ENCODE results near the gene TNNC2.
"Not testable (repeated sequence)": the region's sequence is repeated elsewhere in the genome, so short reads cannot be mapped to it uniquely, and the experiment has no call there.

Gene TNNC2

DNA sequence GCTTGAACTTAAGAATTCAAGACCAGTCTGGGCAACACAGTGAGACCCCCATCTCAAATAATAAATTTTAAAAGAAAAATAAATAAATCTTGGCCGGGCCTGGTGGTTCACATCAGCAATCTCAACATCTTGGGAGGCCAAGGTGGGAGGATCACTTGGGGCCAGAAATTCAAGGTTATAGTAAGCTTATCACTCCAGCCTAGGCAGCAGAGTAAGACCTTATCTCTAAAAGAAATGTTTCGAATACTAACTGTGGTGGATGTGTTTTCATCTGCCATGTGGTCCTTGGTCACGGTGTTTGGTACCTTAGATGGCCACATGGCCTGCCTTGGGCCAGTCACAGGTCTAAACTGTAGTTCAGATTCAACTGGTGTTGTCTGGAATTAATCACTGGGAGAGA lies 8.9 kb downstream of the TNNC2 start:
- DNase-seq, result no peak

GRCh38 chr20:45817376-45818194 lies 9.5 kb downstream of the TNNC2 start:
- DNase-seq, result no peak

- DNase-seq, result no peak
Measured at GRCh38 chr20:45816951-45817350, 10.2 kb downstream of the TNNC2 start.

- no peak for DNase-seq
Measured at GRCh38 chr20:45814314-45814713, 12.8 kb downstream of the TNNC2 start.

DNA sequence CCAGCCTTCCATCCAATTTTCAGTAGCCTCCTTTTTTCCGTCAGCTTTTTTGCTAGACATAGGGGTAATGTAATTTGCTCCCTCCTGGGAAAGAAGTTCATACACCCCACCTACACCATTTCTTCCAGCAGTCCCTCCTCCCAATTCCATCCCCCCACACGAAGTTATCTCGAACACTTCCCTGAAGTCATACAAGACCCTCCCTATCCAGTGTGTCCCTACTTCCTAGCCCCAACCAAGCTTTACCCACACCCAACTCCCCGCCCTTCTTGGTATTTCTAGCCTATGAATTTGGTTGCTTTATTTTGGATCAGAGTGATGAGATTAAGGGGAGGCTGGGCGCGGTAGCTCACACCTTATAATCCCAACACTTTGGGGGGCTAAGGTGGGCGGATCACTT lies 13.6 kb downstream of the TNNC2 start:
- DNase-seq, result no peak

DNA sequence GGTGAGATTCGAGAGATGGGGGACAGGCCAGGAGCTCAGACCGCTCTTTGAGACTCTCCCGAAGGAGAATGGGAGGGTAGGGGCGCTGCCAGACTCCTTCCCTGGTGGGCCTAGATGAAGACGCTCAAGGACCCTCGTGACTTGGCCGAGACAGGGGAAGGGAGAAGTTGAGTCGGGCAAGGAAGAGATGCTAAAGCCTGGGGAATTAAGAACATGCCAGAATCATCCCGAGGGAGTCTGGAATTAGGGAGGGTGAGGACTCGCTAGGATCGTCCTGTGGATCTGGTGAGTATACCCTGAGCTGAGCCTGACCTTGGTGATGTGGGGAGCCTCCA lies 14.1 kb downstream of the TNNC2 start:
- no peak for DNase-seq

- peak; percentile 92 for DNase-seq
Measured at GRCh38 chr20:45812157-45813005, 14.7 kb downstream of the TNNC2 start, which contains the start of gene UBE2C. TSS of gene UBE2C (plus strand) at chr20:45812644. CDS start at chr20:45812696, 52 bp downstream.

- DNase-seq, result no peak
Measured at GRCh38 chr20:45810191-45810970, 16.7 kb downstream of the TNNC2 start.

DNA sequence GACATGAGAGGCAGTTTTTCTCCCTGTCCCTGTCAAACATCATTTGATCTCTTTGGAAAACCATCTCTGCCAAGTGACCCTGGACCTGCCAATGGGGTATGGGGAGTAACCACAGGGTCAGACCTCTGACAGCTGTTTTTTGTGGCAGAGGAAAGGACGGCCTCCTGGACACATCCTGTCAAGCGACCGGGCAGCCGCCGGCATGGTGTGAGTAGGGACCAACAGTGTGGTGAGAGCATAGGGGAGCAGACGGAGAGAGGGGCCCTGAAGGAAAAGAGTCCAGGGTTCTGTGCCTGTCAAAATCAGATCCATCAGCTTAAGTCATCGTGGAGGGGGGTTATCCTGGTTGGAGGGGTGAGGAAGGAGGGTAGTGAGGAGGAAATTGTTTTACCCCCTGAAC lies 25.3 kb downstream of the TNNC2 start:
- DNase-seq, result no peak

DNA sequence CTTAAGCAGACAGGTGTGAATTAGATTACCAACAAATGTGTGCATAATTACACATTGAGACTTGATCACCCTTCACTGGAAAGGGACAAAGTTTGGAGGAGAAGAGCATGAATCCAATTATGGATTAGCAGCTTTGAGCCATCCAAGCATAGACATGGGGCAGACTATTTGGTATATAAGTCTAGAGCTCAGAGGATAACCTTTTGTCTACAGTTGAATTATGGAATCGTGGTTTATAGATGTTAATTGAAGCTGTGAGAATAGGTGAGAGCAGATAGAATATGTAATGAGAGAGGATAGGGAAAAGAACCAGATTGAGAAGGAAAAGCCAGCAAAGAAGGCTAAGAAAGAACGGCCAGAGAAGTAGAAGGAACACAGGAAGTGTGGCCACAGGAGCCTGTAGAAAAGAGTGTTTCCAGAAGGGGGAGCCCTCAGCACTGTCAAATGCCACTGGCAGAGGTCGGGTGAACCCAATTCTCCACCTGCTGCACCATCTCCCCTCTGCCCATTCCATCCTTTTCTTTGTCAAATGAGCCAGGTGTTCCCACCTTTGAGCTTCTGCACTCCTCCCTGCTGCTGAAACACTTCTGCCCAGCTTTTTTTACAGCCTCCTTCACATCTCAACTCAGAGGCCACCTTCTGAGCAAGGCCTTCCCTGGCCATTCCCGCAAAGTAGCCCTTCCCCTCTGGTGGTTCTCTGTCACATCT lies 28.0 kb downstream of the TNNC2 start:
- DNase-seq, result peak; percentile 64

- DNase-seq, result not testable (repeated sequence)
Measured at GRCh38 chr20:45797955-45798354, 29.2 kb downstream of the TNNC2 start.

GRCh38 chr20:45797510-45797909 lies 29.6 kb downstream of the TNNC2 start:
- not testable (repeated sequence) for DNase-seq

DNA sequence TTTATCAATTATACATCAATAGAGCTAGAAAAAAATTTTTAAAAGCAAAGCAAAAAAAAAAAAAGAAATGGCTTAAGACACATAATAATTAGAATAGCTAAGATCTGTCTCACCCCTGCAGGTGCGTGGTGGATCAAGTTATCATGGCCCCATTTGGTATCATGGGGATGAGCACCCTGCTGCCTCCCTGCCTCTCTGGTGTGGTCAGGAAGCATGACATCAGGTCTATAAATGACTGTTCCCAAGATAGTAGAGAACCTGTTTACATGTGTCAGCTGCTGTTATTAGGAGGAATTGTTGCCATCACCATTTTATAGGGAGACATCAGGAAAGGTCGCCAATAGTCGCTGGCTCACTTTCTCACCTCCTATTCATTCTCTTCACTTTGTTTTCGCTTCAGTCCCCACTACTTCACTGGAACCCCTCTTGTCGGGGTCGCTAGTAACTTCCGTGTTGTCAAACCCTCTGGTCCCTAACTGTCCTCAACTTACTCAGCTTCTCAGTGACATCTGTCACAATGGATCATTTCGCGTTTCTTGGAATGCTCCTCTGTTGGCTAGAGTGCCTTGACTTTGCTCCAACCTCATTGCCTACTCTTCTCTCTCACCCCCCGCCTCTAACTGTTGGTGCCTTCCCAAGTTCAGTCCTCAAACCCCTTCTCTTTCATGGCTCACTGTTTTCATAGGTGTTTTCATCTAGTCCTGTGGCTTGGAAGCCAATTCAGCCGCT lies 30.6 kb downstream of the TNNC2 start:
- no peak for DNase-seq

DNA sequence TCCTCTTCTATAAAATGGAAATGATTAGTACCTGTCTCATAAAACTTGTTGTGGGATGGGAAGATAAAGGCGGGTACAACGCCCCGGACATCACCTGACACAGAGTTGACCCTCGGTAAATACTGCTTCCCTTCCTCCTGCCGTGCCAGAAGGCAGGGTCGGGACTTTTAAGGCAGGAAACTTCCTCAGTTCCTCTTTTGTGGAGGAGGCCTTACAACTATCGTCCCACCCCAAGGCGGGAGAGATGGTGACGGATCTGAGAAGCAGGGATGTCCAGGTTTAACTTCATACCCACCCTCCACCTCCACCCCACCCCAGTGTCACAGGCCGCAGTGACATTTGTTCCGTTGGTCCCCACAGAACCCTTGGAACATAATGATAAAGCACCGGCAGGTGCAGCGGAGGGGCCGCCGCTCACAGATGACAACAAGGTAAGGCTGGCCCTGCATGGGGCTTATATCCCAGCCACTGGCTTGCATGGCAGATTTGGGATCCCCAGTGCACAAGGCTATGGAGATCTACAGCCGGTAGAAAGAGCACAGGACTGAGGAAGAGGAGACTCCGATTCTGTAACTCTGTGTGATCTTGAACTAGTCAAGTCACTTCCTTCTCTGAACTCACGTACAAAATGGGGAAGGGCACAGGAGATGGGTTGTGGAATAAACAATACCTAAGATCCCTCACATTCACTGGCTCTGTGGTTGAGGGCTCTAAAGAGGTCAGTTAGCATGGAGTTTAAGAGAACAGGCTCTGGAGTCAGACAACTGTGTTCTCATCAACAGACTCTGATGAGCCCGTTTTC lies 34.6 kb downstream of the TNNC2 start:
- no peak for DNase-seq

DNA sequence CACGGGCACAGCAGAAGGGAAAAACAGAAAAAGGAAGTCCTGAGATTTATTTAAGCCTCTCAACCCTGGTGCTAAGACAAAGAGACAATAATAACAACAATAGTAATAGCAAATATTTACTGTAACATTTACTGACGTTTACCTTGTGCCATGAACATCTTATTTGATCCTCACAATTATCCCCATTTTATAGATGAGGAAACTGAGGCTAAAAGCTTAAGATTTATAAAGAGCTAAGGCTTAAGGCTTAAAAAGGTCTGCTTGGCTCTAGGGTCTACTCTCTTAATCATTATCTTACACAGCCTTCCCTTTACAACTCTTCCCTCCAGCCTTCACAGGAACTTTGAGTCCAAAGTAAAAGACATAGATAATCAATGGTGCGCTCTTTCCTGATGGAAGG lies 38.8 kb downstream of the TNNC2 start:
- DNase-seq, result no peak

DNA sequence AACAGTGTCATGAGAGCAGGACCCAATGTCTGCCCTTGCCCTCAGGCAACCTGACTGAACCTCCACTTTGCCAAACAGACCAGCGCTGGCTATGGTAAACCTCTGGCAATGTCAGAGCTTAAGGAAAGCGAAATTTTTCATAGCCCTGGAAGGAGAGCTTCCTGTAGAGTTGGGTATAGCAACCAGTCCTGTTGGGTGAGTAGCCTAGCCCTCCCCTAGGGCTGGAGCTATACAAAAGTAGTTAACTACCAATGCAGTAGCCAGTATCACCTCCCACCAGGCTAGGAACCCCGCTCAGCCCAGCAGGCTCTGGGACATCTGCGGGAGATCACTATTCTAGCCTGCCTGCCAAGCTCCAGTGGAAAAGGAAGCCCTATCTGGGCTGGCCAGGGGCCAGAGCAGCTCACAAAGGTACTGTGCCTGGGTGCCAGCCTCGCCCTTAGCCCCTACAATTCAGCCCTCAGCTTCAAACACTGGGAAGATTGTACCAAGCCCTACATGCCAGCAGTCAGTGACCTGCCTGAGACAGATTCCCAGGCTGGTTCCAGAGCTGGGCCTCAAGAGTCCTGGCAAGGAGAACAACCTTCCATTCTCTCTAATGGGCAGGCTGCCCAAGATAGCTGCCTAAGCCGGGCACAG lies 43.3 kb downstream of the TNNC2 start:
- no peak for DNase-seq

DNA sequence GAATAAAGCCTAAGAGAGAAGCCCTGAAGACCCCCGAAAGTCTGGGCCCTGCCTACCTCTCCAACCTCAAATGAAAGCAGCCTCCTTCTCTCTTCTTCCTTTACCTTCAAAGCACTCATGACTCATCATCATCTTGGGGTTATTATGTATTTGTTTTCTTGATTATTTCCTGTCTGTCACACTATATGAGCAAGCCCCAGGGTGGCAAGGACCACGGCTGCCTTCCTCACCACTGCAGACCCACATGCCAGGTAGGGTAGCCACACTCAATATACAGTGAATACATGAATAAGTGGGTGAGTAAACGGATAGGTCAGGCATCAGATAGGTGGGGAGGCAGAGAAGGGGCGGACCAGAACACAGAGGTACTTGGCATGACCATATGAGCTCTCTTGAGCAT lies 44.2 kb downstream of the TNNC2 start:
- DNase-seq, result peak; percentile 27

GRCh38 chr20:45781391-45781931 lies 45.7 kb downstream of the TNNC2 start:
- DNase-seq, result no peak

DNA sequence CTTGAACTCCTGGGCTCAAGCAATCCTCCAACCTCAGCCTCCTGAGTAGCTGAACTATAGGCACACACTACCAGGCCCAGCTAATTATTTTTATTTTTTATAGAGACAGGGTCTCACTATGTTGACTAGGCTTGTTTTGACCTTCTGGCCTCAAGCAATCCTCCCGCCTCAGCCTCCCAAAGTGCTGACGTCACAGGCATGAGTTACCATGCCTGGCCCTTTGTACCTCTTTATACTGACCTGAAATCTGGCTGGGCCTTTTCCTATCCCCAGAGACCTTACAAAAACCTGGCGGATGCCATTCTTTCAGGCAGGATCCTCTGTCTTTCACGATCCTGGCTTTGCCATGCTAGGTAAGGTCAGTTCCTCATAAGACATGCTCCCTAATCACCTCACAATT lies 47.0 kb downstream of the TNNC2 start:
- DNase-seq, result no peak

Data from activated gamma-delta T cell treated with Interleukin-2 at 50 U/mL for 16 hours (primary cell).